Astrocyte of the hippocampus (primary cell): ENCODE data around the gene ALOX12B.
"Not testable (repeated sequence)": the region's sequence is repeated elsewhere in the genome, so short reads cannot be mapped to it uniquely, and the experiment has no call there.

Experiments
- DNase-seq: peaks from one replicate; pipeline ENCODE4 v3.0.0; 2011; ENCODE audit warnings: low read depth, low spot score

ALOX12B gene

GRCh38 chr17:8064561-8065019 lies 22.9 kb downstream of the ALOX12B start:
- no peak for DNase-seq

GRCh38 chr17:8063761-8064534 lies 23.6 kb downstream of the ALOX12B start:
- no peak for DNase-seq

GRCh38 chr17:8062807-8063483 lies 24.6 kb downstream of the ALOX12B start:
- no peak for DNase-seq

GRCh38 chr17:8062435-8062806 lies 25.1 kb downstream of the ALOX12B start:
- no peak for DNase-seq

GRCh38 chr17:8061851-8062250 lies 25.7 kb downstream of the ALOX12B start:
- not testable (repeated sequence) for DNase-seq

- DNase-seq, result peak; percentile 85
Measured at GRCh38 chr17:8060274-8060673, 27.2 kb downstream of the ALOX12B start.

- no peak for DNase-seq
Measured at GRCh38 chr17:8059131-8059530, 28.4 kb downstream of the ALOX12B start.

GRCh38 chr17:8057691-8058114 lies 29.8 kb downstream of the ALOX12B start:
- peak; percentile 87 for DNase-seq

- DNase-seq, result no peak
Measured at GRCh38 chr17:8056976-8057625, 30.4 kb downstream of the ALOX12B start.

- DNase-seq, result peak; percentile 70
Measured at GRCh38 chr17:8056232-8056975, 31.1 kb downstream of the ALOX12B start.

- no peak for DNase-seq
Measured at GRCh38 chr17:8055851-8056231, 31.7 kb downstream of the ALOX12B start.

- no peak for DNase-seq
Measured at GRCh38 chr17:8053600-8053999, 33.9 kb downstream of the ALOX12B start.

GRCh38 chr17:8052256-8053252 lies 35.0 kb downstream of the ALOX12B start:
- no peak for DNase-seq

- DNase-seq, result no peak
Measured at GRCh38 chr17:8051831-8052230, 35.7 kb downstream of the ALOX12B start.

- no peak for DNase-seq
Measured at GRCh38 chr17:8048736-8049135, 38.8 kb downstream of the ALOX12B start.

- DNase-seq, result no peak
Measured at GRCh38 chr17:8048236-8048635, 39.3 kb downstream of the ALOX12B start.

GRCh38 chr17:8047769-8048110 lies 39.8 kb downstream of the ALOX12B start:
- DNase-seq, result no peak

GRCh38 chr17:8046929-8047768 lies 40.4 kb downstream of the ALOX12B start:
- DNase-seq, result no peak

- no peak for DNase-seq
Measured at GRCh38 chr17:8046306-8046928, 41.1 kb downstream of the ALOX12B start.
